ENCODE data around the gene INPPL1. TPM values are rescaled to one million over a fixed set of nuclear protein-coding genes. Genes with fewer than 3 reads are reported as not detected.
A peak's percentile ranks its signal among the peaks of the same experiment; 100 is the strongest.

INPPL1 gene
- total RNA-seq, 2 donors from 2014 or later: 85.0 to 142 TPM

GRCh38 chr11:72225411-72225951 is 914 bp downstream of the INPPL1 start:
- no peak for TF ChIP-seq POLR2AphosphoS5 (IDR thresholded peaks at IDR 0.05)
- TF ChIP-seq POLR2A (IDR thresholded peaks at IDR 0.05): no peak
- TF ChIP-seq CTCF (IDR thresholded peaks at IDR 0.05): no peak
- peak overlapping the region; percentile 98 to 99 for H3K27ac ChIP-seq
- H3K9me3 ChIP-seq: no peaks in the 10 kb centered on the region
- intact Hi-C loops (cut with DNase I): loop anchor here (10.0 kb wide), 1 partner anchor 191 kb away; no protein-coding TSS in a partner anchor
- H3K4me3 ChIP-seq: peak overlapping the region; percentile 85 to 86
- peaks cover 14 to 23% of the 10 kb centered on the region in 2 donors for H3K36me3 ChIP-seq
- peaks cover 8% of the 10 kb centered on the region for H3K4me1 ChIP-seq (replicated peaks)
- DNase-seq (ENCODE audit: low spot score): no peak
- H3K27me3 ChIP-seq (replicated peaks; ENCODE audit: insufficient read depth): no peaks in the 10 kb centered on the region
- 9% methylated on average over 11 of the region's 11 CpGs for WGBS

GRCh38 chr11:72226701-72227100 is 2.1 kb downstream of the INPPL1 start:
- Histone ChIP-seq H3K9me3 (no peaks in the 10 kb centered on the region), H3K4me3 (no peak overlapping the region), H3K36me3 (peaks cover 14 to 28% of the 10 kb centered on the region in 2 donors), H3K4me1 (replicated peaks) (peaks cover 8% of the 10 kb centered on the region), H3K27me3 (replicated peaks; ENCODE audit: insufficient read depth) (no peaks in the 10 kb centered on the region), H3K27ac (no peak overlapping the region)
- intact Hi-C loops (cut with DNase I): loop anchor here (10.0 kb wide), 1 partner anchor 192 kb away; no protein-coding TSS in a partner anchor
- 75% methylated on average over 5 of the region's 5 CpGs for WGBS
- DNase-seq (ENCODE audit: low spot score): no peak
- TF ChIP-seq POLR2A (IDR thresholded peaks at IDR 0.05) (no peak), CTCF (IDR thresholded peaks at IDR 0.05) (no peak), POLR2AphosphoS5 (IDR thresholded peaks at IDR 0.05) (no peak)

- intact Hi-C loops (cut with DNase I): loop anchor here (10.0 kb wide), 1 partner anchor 193 kb away; no protein-coding TSS in a partner anchor
- no peak for DNase-seq (ENCODE audit: low spot score)
- Histone ChIP-seq H3K36me3 (peaks cover 14 to 36% of the 10 kb centered on the region in 2 donors), H3K27ac (no peak overlapping the region), H3K9me3 (no peaks in the 10 kb centered on the region), H3K4me3 (no peak overlapping the region), H3K27me3 (replicated peaks; ENCODE audit: insufficient read depth) (no peaks in the 10 kb centered on the region), H3K4me1 (replicated peaks) (peaks cover 8% of the 10 kb centered on the region)
- 52% methylated on average over 14 of the region's 14 CpGs for WGBS
- TF ChIP-seq POLR2AphosphoS5 (IDR thresholded peaks at IDR 0.05) (no peak), CTCF (IDR thresholded peaks at IDR 0.05) (no peak), POLR2A (IDR thresholded peaks at IDR 0.05) (no peak)
Measured at GRCh38 chr11:72227316-72228228, 3.0 kb downstream of the INPPL1 start.

- Histone ChIP-seq H3K27ac (no peak overlapping the region), H3K36me3 (peaks cover 16 to 43% of the 10 kb centered on the region in 2 donors), H3K4me1 (replicated peaks) (peaks cover 8% of the 10 kb centered on the region), H3K4me3 (no peak overlapping the region), H3K9me3 (no peaks in the 10 kb centered on the region), H3K27me3 (replicated peaks; ENCODE audit: insufficient read depth) (no peaks in the 10 kb centered on the region)
- TF ChIP-seq CTCF (IDR thresholded peaks at IDR 0.05): no peak
- DNase-seq (ENCODE audit: low spot score): no peak
- intact Hi-C loops (cut with DNase I): loop anchor here (10.0 kb wide), 1 partner anchor 194 kb away; no protein-coding TSS in a partner anchor
- WGBS: 81% methylated on average over 16 of the region's 16 CpGs
Measured at GRCh38 chr11:72228229-72228843, 3.8 kb downstream of the INPPL1 start.

All from prostate gland (tissue), 2 donors.